ENCODE results near the gene B3GNT8.

- no peak for TF ChIP-seq EGR1 (IDR thresholded peaks at IDR 0.05; ENCODE audit: borderline replicate concordance, low read depth, low read length)
- TF ChIP-seq, protein P1, sequence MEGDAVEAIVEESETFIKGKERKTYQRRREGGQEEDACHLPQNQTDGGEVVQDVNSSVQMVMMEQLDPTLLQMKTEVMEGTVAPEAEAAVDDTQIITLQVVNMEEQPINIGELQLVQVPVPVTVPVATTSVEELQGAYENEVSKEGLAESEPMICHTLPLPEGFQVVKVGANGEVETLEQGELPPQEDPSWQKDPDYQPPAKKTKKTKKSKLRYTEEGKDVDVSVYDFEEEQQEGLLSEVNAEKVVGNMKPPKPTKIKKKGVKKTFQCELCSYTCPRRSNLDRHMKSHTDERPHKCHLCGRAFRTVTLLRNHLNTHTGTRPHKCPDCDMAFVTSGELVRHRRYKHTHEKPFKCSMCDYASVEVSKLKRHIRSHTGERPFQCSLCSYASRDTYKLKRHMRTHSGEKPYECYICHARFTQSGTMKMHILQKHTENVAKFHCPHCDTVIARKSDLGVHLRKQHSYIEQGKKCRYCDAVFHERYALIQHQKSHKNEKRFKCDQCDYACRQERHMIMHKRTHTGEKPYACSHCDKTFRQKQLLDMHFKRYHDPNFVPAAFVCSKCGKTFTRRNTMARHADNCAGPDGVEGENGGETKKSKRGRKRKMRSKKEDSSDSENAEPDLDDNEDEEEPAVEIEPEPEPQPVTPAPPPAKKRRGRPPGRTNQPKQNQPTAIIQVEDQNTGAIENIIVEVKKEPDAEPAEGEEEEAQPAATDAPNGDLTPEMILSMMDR (IDR thresholded peaks at IDR 0.05; ENCODE audit: control extremely low read depth in 1 of 3, insufficient read depth in 1 of 3, low read depth in 1 of 3, low read length in 3 of 3): no peak
- no peak for TF ChIP-seq USF2 (IDR thresholded peaks at IDR 0.05; ENCODE audit: low read length)
- no peak for TF ChIP-seq CHD1 (IDR thresholded peaks at IDR 0.05; ENCODE audit: low read depth, low read length)
- TF ChIP-seq MAX (IDR thresholded peaks at IDR 0.05): no peak
- TF ChIP-seq, protein P2, sequence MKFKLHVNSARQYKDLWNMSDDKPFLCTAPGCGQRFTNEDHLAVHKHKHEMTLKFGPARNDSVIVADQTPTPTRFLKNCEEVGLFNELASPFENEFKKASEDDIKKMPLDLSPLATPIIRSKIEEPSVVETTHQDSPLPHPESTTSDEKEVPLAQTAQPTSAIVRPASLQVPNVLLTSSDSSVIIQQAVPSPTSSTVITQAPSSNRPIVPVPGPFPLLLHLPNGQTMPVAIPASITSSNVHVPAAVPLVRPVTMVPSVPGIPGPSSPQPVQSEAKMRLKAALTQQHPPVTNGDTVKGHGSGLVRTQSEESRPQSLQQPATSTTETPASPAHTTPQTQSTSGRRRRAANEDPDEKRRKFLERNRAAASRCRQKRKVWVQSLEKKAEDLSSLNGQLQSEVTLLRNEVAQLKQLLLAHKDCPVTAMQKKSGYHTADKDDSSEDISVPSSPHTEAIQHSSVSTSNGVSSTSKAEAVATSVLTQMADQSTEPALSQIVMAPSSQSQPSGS (IDR thresholded peaks at IDR 0.05; ENCODE audit: low read length): no peak
These were observed 28.6 kb downstream of the B3GNT8 start for GRCh38 chr19:41398598-41398997.

Data from H1 (cell line).